DMS53 treated with DMSO at 0.1 percent for 48 hours (cell line): ENCODE results near the gene PCDH15.

Experiments
- DNase-seq: peaks from one replicate; lab custom pipeline; 2025; ENCODE audit not compliant: unreplicated experiment; lab: John Stamatoyannopoulos, UW

Gene PCDH15

GRCh38 chr10:53754596-53755250 is 1046.3 kb downstream of the PCDH15 start:
- DNase-seq = no peak
